Activated naive CD4-positive, alpha-beta T cell treated with anti-CD3 and anti-CD28 coated beads, Interleukin-2, amount 50 U/mL, for 16 hours (primary cell): ENCODE measurements around the gene EDEM1.
"Not testable (repeated sequence)": the region's sequence is repeated elsewhere in the genome, so short reads cannot be mapped to it uniquely, and the experiment has no call there.

Experiments used
- DNase-seq: peaks from one replicate; pipeline ENCODE4 v3.0.0-alpha.2; 2020

Gene EDEM1

DNA sequence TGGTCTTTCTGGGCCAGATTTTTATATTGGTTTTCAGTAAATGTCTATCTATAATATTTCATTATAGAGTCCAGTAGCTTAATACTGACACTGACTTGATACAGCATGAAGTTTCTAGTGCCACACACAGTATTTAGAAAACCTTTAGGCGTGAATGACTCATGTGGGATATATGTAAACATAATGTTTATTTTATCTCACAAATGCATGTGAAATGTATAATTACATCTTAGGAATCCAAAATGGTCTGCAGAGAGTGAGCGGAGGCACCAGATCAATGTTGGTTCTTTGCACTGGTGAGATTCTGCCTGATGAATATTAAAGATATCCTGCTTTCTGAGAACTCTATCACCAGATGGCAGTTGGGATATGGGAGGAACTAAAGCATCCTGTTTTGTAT lies 8.5 kb upstream of the EDEM1 start:
- not testable (repeated sequence) for DNase-seq

DNA sequence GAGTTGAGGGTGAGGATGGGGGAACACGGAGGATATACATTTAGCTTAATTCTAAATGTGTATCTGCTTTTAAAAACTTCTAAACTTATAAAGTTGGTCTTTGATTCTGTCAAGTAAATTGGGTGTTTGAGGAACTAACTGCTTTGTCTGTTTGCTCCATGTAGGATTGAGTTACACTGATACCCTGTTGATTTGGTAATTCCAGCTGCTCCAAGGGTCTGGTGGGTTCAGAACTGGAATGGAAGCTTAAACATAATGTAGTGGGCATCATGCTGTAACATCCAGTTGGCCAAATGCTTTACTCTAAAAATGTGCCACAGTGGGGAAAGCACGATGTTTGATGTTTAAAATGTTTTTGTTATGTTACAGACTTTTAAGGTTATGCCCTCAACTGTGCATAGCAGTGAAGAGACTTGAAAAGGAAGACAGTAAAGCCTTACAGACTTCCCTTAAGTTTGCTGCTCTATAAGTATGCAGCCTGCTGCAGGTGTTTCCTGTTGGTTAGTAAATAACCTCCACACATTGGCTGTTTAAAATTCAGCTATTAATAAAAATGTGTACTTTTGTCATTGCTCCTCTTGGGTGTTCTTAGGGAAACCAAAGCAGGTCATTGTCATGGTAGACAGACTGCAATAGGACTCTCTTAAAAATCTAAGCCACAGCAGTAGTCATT lies 5.9 kb upstream of the EDEM1 start:
- no peak for DNase-seq

DNA sequence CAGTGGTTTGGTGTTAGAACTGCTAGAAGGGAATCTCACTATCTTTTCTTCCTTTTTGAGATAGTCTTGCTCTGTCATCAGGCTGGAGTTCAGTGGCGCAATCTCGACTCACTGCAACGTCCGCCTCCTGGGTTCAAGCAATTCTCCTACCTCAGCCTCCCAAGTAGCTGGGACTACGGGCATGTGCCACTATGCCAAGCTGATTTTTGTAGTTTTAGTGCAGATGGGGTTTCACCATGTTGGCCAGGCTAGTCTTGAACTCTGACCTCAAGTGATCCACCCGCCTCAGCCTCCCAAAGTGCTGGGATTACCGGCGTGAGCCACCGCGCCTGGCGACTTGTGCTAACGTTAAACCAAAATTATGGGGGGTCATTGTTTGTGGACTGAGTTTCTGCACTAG lies 3.8 kb upstream of the EDEM1 start:
- DNase-seq, result not testable (repeated sequence)

GRCh38 chr3:5184499-5184898 lies 3.0 kb upstream of the EDEM1 start:
- no peak for DNase-seq

GRCh38 chr3:5185093-5185673 lies 2.3 kb upstream of the EDEM1 start:
- DNase-seq, result no peak

GRCh38 chr3:5186089-5186857 lies 1.2 kb upstream of the EDEM1 start:
- DNase-seq, result no peak

DNA sequence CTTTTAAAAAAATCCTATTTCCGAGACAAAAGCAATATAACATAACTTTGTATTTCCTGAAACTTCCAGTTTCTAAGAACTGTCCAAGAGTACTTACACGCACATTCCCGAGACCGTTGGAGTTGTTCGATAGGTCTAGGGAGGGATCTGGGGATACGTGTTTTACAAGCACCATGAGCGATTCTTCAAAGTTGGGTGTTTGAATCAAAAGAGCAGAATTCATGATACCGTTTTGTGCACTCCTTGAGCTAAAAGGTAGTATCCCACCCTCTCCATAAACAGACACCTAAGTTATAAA lies 700 bp upstream of the EDEM1 start:
- no peak for DNase-seq

GRCh38 chr3:5187920-5188418 lies 462 bp downstream of the EDEM1 start:
- peak; percentile 60 for DNase-seq

GRCh38 chr3:5188419-5189221 lies 1.1 kb downstream of the EDEM1 start:
- DNase-seq, result peak; percentile 63

- DNase-seq, result no peak
Observed at GRCh38 chr3:5190147-5190791, 2.8 kb downstream of the EDEM1 start.

- DNase-seq, result no peak
Observed at GRCh38 chr3:5191555-5192304, 4.2 kb downstream of the EDEM1 start.

GRCh38 chr3:5192571-5193365 lies 5.3 kb downstream of the EDEM1 start:
- peak; percentile 44 for DNase-seq

- no peak for DNase-seq
Observed at GRCh38 chr3:5194341-5194740, 6.8 kb downstream of the EDEM1 start.

DNA sequence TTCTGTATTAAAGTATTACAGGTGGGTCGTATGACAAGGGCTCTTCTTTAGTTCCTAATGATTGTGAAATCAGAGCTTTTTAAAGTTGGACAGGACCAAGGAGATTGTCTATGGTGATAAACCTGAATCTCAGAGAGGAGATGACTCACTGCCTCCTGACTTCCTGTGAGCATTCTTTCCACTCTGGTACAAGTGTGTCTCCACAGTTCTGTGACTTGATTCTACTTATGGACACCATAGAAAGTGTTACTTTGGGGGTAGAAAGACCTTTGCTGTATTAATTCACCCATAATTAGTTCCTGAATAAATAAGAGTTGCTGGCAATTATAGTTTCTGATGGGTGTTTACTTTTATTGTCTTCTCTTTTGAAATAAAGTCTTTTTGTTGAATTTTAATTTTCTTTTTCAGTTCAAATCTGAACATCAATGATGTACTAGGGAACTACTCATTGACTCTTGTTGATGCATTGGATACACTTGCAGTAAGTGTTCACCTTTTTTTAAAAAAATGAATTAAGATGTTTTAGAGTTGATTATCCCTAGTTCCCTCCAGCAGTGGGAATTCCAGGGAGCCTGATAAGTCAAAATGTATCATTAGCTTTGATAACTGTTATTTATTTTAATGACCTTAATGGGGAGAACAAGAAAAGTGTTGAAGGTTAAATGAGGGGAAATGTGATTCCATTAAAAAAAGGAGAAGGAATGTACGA lies 7.4 kb downstream of the EDEM1 start:
- peak; percentile 28 for DNase-seq

DNA sequence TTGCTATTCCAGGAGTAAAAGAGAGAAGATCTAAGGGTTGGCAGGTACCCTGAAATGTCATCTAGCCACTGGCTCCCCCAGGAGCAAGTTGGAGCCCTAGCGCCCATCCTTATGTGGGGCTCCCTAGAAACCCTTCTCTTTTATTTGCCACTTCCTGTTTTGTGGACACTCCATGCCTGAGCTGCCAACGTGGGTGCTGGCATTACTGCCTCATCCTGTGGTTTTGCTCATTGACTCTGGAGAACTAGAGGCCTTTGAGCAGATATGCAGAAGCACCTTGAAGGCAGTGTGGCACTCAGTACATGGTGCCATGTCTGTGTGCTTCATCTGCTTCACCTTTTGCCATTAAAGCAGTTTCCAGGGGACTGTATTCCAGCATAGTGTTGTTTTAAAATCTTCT lies 8.1 kb downstream of the EDEM1 start:
- no peak for DNase-seq

GRCh38 chr3:5197022-5197421 lies 9.5 kb downstream of the EDEM1 start:
- DNase-seq, result no peak

DNA sequence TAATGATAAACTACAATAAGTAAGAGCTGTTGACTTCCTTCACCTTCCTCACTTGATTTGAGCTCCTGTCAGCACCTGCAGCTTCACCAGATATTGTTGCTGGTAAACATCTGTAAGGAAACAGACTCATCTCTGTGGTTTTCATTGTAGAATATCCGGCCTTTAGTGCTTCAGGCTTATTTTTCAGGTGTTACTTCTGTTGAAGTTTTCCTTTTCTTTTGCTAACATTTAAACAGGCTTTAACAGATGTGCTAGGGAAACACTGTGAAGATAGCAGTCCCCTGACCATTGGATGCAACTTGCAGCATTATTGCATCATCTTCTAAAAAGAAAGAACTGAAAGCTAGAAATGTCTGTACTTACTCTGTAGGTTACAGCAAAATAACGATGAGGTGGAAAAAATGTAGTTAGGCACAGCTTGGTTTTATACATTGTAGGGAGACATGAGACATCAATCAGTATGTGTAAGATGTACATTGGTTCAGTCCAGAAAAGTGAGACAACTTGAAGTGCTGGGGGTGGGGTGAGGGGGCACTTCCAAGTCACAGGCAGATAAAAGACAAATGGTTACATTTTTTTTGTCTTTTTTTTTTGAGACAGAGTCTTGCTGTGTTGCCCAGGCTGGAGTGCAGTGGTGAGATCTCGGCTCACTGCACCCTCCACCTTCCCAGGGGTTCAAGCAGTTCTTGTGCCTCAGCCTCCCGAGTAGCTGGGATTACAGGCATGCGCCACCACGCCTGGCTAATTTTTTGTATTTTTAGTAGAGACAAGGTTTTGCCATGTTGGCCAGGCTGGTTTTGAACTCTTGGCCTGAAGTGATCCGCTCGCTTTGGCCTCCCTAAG lies 10.2 kb downstream of the EDEM1 start:
- peak; percentile 62 for DNase-seq

- no peak for DNase-seq
Observed at GRCh38 chr3:5198313-5198677, 10.8 kb downstream of the EDEM1 start.

GRCh38 chr3:5198986-5199731 lies 11.7 kb downstream of the EDEM1 start:
- DNase-seq, result no peak
